Hepatocyte (in vitro differentiated cells): ENCODE measurements around the gene CPNE4. TPM values are rescaled to one million over a fixed set of nuclear protein-coding genes. Genes with fewer than 3 reads are reported as not detected.
"Not testable (repeated sequence)": the region's sequence is repeated elsewhere in the genome, so short reads cannot be mapped to it uniquely, and the experiment has no call there.

Experiments
- DNase-seq: peaks from one replicate; pipeline ENCODE4 v3.0.0-alpha.2; 2016; ENCODE audit warnings: low spot score
- H2AFZ ChIP-seq: fragments of 200-600 bp; sonication (generic); 2 replicates; pipeline ENCODE4 v1.6.0; 2016; ENCODE audit warnings: antibody characterized with exemption, mild to moderate bottlenecking
- H3K27ac ChIP-seq: fragments of 200-600 bp; sonication (generic); 2 replicates; pipeline ENCODE4 v1.5.1; 2016; ENCODE audit warnings: mild to moderate bottlenecking
- H3K27me3 ChIP-seq: fragments of 200-600 bp; sonication (generic); 2 replicates; pipeline ENCODE4 v1.6.1; 2016
- H3K36me3 ChIP-seq: fragments of 200-600 bp; sonication (generic); replicated peaks from 2 replicates; pipeline ENCODE4 v1.5.1; 2016; ENCODE audit warnings: low read depth; ENCODE audit not compliant: insufficient read depth
- H3K4me1 ChIP-seq: fragments of 200-600 bp; sonication (generic); 2 replicates; pipeline ENCODE4 v1.5.1; 2016; ENCODE audit warnings: mild to moderate bottlenecking, moderate library complexity; ENCODE audit not compliant: insufficient read depth
- H3K4me2 ChIP-seq: fragments of 200-600 bp; sonication (generic); 2 replicates; pipeline ENCODE4 v1.6.0; 2016
- H3K4me3 ChIP-seq: fragments of 200-600 bp; sonication (generic); 2 replicates; pipeline ENCODE4 v1.5.1; 2016; ENCODE audit warnings: mild to moderate bottlenecking
- H3K79me2 ChIP-seq: fragments of 200-600 bp; sonication (generic); 2 replicates; pipeline ENCODE4 v1.6.0; 2017; ENCODE audit warnings: mild to moderate bottlenecking
- H3K9me2 ChIP-seq: fragments of 200-600 bp; sonication (generic); replicated peaks from 2 replicates; pipeline ENCODE4 v1.6.0; 2017; ENCODE audit warnings: mild to moderate bottlenecking; ENCODE audit not compliant: insufficient read depth
- H3K9me3 ChIP-seq: fragments of 200-600 bp; sonication (generic); 2 replicates; pipeline ENCODE4 v1.5.1; 2016; ENCODE audit warnings: low read depth, mild to moderate bottlenecking
- H4K20me1 ChIP-seq: fragments of 200-600 bp; sonication (generic); 2 replicates; pipeline ENCODE4 v1.6.0; 2016; ENCODE audit warnings: mild to moderate bottlenecking; ENCODE audit not compliant: insufficient read depth, poor library complexity, severe bottlenecking
- EZH2 ChIP-seq: fragments of 200-600 bp; sonication (generic); IDR thresholded peaks from 2 replicates; pipeline ENCODE4 v1.6.1; 2016; ENCODE audit warnings: antibody characterized with exemption, mild to moderate bottlenecking, borderline replicate concordance
- EZH2phosphoT487 ChIP-seq: fragments of 200-600 bp; sonication (generic); IDR thresholded peaks from one replicate; pipeline ENCODE4 v1.6.1; 2018; ENCODE audit warnings: antibody characterized with exemption, mild to moderate bottlenecking, low read depth, moderate library complexity; ENCODE audit not compliant: unreplicated experiment, severe bottlenecking
- WGBS: methylation state at CpG from one replicate; pipeline ENCODE4 v1.1.6; 2016; ENCODE audit warnings: low lambda C conversion rate; ENCODE audit errors: missing lambda C conversion rate; 5-methylcytosine and 5-hydroxymethylcytosine counted together
- polyA plus RNA-seq: library from polyadenylated mRNA; unstranded; fragments of >200 nt; fragmentation: Nextera tagmentation; extraction: Ambion mirVana; gene quantifications from 2 replicates; pipeline ENCODE4 v1.2.1, GENCODE V29; 2016
- total RNA-seq: library from RNA; depleted of rRNA; stranded (reverse); fragments of >200 nt; gene quantifications from 2 replicates; pipeline ENCODE4 v1.2.3, GENCODE V29; 2014
- TF ChIP-seq, protein P1 (sequence below): fragments of 200-600 bp; sonication (generic); IDR thresholded peaks from 2 replicates; pipeline ENCODE4 v1.5.1; 2016; ENCODE audit warnings: antibody characterized with exemption, mild to moderate bottlenecking; ENCODE audit not compliant: poor library complexity

The CPNE4 gene
- total and polyA plus RNA-seq, 2 experiments from 2014 or later = 0.37 to 0.52 TPM

DNA sequence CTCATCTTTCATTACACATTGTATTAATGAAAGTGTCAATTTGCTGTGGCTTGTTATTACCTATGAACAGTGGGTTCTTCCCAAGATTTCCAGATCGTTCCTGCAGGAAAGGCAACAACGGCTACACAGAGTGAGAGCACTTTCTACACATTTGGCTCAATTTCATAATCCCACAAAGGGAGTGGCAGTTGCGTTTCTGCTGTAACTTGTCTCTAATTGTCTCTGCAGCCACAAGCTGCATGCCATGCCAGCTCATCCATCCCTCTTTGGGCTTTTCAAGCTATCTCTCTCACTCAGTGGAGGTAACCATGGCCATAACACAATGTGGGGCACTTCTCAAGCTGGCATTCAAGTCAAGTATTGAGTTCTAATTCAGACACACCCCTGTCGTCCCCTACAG lies 27.7 kb upstream of the CPNE4 start:
- Histone ChIP-seq H3K79me2 (no peaks in the 10 kb centered on the region), H4K20me1 (no peaks in the 10 kb centered on the region), H3K27ac (no peak overlapping the region), H3K36me3 (no peaks in the 10 kb centered on the region), H3K4me3 (no peak overlapping the region), H3K9me2 (no peaks in the 10 kb centered on the region), H3K4me2 (no peak overlapping the region), H3K27me3 (no peaks in the 10 kb centered on the region), H3K9me3 (no peaks in the 10 kb centered on the region), H3K4me1 (no peaks in the 10 kb centered on the region), H2AFZ (no peak overlapping the region)
- DNase-seq = no peak
- TF ChIP-seq, protein P1, sequence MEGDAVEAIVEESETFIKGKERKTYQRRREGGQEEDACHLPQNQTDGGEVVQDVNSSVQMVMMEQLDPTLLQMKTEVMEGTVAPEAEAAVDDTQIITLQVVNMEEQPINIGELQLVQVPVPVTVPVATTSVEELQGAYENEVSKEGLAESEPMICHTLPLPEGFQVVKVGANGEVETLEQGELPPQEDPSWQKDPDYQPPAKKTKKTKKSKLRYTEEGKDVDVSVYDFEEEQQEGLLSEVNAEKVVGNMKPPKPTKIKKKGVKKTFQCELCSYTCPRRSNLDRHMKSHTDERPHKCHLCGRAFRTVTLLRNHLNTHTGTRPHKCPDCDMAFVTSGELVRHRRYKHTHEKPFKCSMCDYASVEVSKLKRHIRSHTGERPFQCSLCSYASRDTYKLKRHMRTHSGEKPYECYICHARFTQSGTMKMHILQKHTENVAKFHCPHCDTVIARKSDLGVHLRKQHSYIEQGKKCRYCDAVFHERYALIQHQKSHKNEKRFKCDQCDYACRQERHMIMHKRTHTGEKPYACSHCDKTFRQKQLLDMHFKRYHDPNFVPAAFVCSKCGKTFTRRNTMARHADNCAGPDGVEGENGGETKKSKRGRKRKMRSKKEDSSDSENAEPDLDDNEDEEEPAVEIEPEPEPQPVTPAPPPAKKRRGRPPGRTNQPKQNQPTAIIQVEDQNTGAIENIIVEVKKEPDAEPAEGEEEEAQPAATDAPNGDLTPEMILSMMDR = no peak
- TF ChIP-seq EZH2 = no peak
- no peak for TF ChIP-seq EZH2phosphoT487
- 92% methylated on average over 4 of the region's 4 CpGs for WGBS

DNA sequence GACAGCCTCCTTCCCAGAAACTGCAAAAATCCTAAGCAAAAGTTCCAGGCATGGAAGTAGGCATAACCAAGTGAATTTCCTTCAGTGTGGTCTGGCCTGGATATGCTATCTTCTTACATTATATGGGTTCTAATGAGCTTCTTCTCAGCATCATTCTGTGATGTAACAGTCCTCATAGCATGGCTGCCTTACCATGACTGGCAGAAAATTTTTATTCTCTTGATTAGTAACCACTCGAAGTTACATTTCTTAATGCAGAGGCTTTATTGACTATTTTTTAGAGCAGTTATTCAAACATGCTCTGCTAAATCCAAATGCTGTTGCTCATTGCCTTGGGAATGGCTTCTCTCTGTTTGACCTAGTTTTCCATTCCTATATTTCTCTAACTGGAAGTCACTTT lies 21.1 kb upstream of the CPNE4 start:
- H3K4me3 ChIP-seq = no peak overlapping the region
- TF ChIP-seq EZH2 (no peak), EZH2phosphoT487 (no peak)
- TF ChIP-seq, protein P1 = no peak
- 84% methylated on average over 1 of the region's 1 CpG for WGBS
- no peak overlapping the region for H3K27ac ChIP-seq
- no peak overlapping the region for H2AFZ ChIP-seq
- H3K36me3 ChIP-seq = no peaks in the 10 kb centered on the region
- H3K27me3 ChIP-seq = no peaks in the 10 kb centered on the region
- no peaks in the 10 kb centered on the region for H3K9me3 ChIP-seq
- no peaks in the 10 kb centered on the region for H4K20me1 ChIP-seq
- H3K4me1 ChIP-seq = no peaks in the 10 kb centered on the region
- no peak for DNase-seq
- no peak overlapping the region for H3K4me2 ChIP-seq
- no peaks in the 10 kb centered on the region for H3K9me2 ChIP-seq
- no peaks in the 10 kb centered on the region for H3K79me2 ChIP-seq

DNA sequence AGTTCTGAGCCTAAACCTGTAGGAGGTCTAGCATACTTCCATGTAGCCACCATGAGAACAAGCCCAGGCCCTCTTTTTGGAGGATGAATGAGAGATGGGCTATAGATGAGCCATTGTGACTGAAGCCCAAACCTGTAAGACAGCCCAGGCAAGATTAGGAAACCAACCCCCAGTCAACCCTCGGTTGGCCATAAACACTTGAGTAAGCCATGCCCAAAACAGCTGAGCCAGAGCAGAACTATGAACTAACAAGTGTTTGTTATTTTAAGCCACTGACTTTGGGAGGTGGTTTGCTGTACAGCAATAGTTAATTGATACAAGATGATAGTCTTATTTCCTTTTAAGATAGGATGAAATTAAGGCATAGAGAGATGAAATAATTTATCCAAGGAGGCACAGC lies 12.4 kb upstream of the CPNE4 start:
- Histone ChIP-seq H3K27ac (no peak overlapping the region), H3K4me2 (no peak overlapping the region), H3K4me3 (no peak overlapping the region), H3K79me2 (no peaks in the 10 kb centered on the region), H3K9me2 (no peaks in the 10 kb centered on the region), H3K9me3 (no peaks in the 10 kb centered on the region), H4K20me1 (no peaks in the 10 kb centered on the region), H2AFZ (no peak overlapping the region), H3K36me3 (no peaks in the 10 kb centered on the region), H3K4me1 (no peaks in the 10 kb centered on the region), H3K27me3 (no peaks in the 10 kb centered on the region)
- no peak for TF ChIP-seq EZH2phosphoT487
- TF ChIP-seq, protein P1 = no peak
- TF ChIP-seq EZH2 = no peak
- WGBS = 65% methylated on average over 1 of the region's 1 CpG
- DNase-seq = no peak

DNA sequence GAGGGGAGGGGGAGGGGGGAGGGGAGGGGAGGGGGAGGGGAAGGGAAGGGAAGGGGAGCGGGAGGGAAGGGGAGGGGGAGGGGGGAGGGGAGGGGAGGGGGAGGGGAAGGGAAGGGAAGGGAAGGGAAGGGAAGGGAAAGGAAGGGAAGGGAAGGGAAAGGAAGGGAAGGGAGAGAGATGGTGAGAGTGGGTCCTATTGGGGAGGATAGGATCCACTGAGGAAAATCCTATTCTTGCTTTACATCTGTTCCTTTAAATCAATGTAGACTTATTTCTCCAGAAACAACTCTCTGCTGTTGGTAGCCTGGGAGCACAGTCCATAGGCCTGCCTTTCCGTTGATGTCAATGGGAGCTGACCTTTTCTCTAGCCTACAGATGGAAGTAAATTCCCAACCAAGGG lies 10.1 kb upstream of the CPNE4 start:
- WGBS = 80% methylated on average over 1 of the region's 2 CpGs
- not testable (repeated sequence) for DNase-seq, H3K4me3 ChIP-seq

More for the DNA sequence above, 10.1 kb upstream of the CPNE4 start:
- not testable (repeated sequence) for H4K20me1 ChIP-seq, H3K79me2 ChIP-seq, H3K4me1 ChIP-seq, H3K27me3 ChIP-seq, H3K36me3 ChIP-seq, H2AFZ ChIP-seq, H3K27ac ChIP-seq, H3K4me2 ChIP-seq, H3K9me3 ChIP-seq, H3K9me2 ChIP-seq
